ENCODE data around the gene SNAPC2.

Gene SNAPC2

DNA sequence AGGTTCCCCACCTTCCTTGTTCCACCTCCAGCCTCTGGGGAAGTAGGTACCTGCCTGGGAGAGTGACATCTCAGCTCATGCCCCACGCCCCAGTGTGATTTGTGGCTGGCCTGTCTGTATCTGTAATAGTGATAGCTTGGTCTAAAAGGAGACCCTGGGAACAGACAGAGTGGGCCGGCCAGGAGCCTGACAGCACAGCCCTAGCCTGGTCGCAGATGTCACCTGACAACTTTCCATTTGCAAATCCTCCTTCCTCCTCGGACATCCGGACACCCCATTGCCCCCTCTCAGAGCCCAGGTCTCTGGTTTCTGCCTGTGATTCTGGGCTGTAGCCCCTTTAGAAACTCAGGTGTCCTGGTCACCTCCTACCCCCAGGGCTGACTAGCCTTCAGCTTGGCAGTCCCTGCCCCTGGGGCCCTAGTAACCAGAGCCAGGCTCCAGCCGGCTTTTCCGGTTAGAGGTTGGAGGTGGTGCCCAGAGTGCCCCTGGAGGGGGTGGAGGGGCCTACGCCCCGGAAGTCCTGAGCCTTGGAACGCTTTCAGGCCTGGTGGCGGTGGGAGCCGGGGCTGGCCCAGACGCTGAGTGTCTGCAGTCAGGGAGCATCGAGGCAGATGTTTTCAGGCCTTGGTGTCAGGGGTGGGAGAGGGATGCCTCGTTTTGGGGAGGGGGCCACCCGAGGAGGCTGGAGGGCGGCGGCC, 25.4 kb upstream of the SNAPC2 start:
- Histone ChIP-seq H3K27ac (ENCODE audit: low read depth, low read length) (no peak overlapping the region), H3K4me1 (ENCODE audit: insufficient read depth, low read length) (no peaks in the 10 kb centered on the region), H3K4me3 (ENCODE audit: low read length) (no peak overlapping the region), H3K9ac (ENCODE audit: low read depth, low read length) (no peak overlapping the region), H3K36me3 (ENCODE audit: insufficient read depth, low read length) (no peaks in the 10 kb centered on the region), H3K9me3 (ENCODE audit: insufficient read depth, low read depth, low read length) (no peaks in the 10 kb centered on the region), H3K27me3 (ENCODE audit: insufficient read depth, low read length) (peaks cover 1% of the 10 kb centered on the region; the same call in 1 of the 2 replicates)
- WGBS = 77% methylated on average over 18 of the region's 18 CpGs

DNA sequence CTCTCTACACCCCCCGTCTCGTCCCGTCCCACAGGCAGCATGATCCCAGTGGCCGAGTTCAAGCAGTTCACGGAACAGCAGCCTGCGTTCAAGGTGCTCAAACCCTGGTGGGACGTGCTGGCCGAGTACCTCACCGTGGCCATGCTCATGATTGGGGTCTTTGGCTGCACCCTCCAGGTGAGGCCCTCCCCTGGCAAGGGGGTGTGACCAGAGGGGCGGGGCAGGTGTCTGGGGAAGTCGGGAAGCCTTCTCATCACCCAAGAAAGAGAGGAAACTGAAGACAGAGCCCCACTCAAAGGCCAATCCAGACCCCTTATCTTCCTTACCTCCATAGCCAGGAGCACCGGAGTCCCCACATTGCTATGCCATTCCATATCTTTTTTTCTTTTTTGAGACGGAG, 24.6 kb upstream of the SNAPC2 start:
- Histone ChIP-seq H3K4me1 (ENCODE audit: insufficient read depth, low read length) (no peaks in the 10 kb centered on the region), H3K9me3 (ENCODE audit: insufficient read depth, low read depth, low read length) (no peaks in the 10 kb centered on the region), H3K36me3 (ENCODE audit: insufficient read depth, low read length) (no peaks in the 10 kb centered on the region), H3K27ac (ENCODE audit: low read depth, low read length) (no peak overlapping the region), H3K27me3 (ENCODE audit: insufficient read depth, low read length) (no peaks in the 10 kb centered on the region; the same call in 1 of the 2 replicates), H3K9ac (ENCODE audit: low read depth, low read length) (no peak overlapping the region), H3K4me3 (ENCODE audit: low read length) (no peak overlapping the region)
- 93% methylated on average over 13 of the region's 13 CpGs for WGBS

DNA sequence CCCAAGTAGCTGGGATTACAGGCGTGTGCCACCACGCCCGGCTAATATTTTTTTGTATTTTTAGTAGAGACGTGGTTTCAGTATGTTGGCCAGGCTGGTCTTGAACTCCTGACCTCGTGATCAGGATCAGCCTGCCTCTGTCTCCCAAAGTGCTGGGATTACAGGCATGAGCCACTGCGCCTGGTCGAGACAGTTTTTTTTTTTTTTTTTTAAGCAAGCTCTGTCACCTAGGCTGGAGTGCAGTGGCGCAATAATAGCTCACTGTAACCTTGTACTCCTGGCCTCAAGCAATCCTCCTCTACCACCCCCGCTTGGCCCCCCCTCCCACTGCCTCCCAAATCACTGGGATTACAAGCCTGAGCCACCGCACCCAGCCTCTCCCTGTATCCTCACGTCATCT, 22.8 kb upstream of the SNAPC2 start:
- no peak overlapping the region for H3K27ac ChIP-seq (ENCODE audit: low read depth, low read length)
- no peaks in the 10 kb centered on the region for H3K9me3 ChIP-seq (ENCODE audit: insufficient read depth, low read depth, low read length)
- no peaks in the 10 kb centered on the region for H3K36me3 ChIP-seq (ENCODE audit: insufficient read depth, low read length)
- WGBS = 93% methylated on average over 11 of the region's 11 CpGs
- H3K4me1 ChIP-seq (ENCODE audit: insufficient read depth, low read length) = no peaks in the 10 kb centered on the region
- no peak overlapping the region for H3K9ac ChIP-seq (ENCODE audit: low read depth, low read length)
- no peaks in the 10 kb centered on the region for H3K27me3 ChIP-seq (ENCODE audit: insufficient read depth, low read length)
- H3K4me3 ChIP-seq (ENCODE audit: low read length) = no peak overlapping the region

DNA sequence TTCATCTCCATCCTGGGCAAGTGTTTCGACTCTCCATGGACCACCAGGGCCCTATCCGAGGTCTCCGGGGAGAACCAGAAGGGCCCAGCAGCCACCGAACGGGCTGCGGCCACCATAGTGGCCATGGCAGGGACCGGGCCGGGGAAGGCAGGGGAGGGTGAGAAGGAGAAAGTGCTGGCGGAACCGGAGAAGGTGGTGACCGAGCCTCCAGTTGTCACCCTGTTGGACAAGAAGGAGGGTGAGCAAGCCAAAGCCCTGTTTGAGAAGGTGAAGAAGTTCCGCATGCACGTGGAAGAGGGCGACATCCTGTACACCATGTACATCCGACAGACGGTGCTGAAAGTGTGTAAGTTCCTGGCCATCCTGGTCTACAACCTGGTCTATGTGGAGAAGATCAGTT, 21.2 kb upstream of the SNAPC2 start:
- Histone ChIP-seq H3K9me3 (ENCODE audit: insufficient read depth, low read depth, low read length) (no peaks in the 10 kb centered on the region), H3K27me3 (ENCODE audit: insufficient read depth, low read length) (no peaks in the 10 kb centered on the region), H3K4me1 (ENCODE audit: insufficient read depth, low read length) (peaks cover 4% of the 10 kb centered on the region; the same call in 1 of the 2 replicates), H3K27ac (ENCODE audit: low read depth, low read length) (no peak overlapping the region), H3K4me3 (ENCODE audit: low read length) (no peak overlapping the region), H3K36me3 (ENCODE audit: insufficient read depth, low read length) (no peaks in the 10 kb centered on the region), H3K9ac (ENCODE audit: low read depth, low read length) (no peak overlapping the region)
- WGBS = 96% methylated on average over 16 of the region's 16 CpGs

GRCh38 chr19:7899751-7900378, 20.3 kb upstream of the SNAPC2 start:
- Histone ChIP-seq H3K9me3 (ENCODE audit: insufficient read depth, low read depth, low read length) (no peaks in the 10 kb centered on the region), H3K9ac (ENCODE audit: low read depth, low read length) (no peak overlapping the region), H3K4me3 (ENCODE audit: low read length) (no peak overlapping the region), H3K27me3 (ENCODE audit: insufficient read depth, low read length) (no peaks in the 10 kb centered on the region), H3K27ac (ENCODE audit: low read depth, low read length) (no peak overlapping the region), H3K36me3 (ENCODE audit: insufficient read depth, low read length) (no peaks in the 10 kb centered on the region), H3K4me1 (ENCODE audit: insufficient read depth, low read length) (peaks cover 4% of the 10 kb centered on the region; the same call in 1 of the 2 replicates)
- WGBS = 94% methylated on average over 34 of the region's 34 CpGs

DNA sequence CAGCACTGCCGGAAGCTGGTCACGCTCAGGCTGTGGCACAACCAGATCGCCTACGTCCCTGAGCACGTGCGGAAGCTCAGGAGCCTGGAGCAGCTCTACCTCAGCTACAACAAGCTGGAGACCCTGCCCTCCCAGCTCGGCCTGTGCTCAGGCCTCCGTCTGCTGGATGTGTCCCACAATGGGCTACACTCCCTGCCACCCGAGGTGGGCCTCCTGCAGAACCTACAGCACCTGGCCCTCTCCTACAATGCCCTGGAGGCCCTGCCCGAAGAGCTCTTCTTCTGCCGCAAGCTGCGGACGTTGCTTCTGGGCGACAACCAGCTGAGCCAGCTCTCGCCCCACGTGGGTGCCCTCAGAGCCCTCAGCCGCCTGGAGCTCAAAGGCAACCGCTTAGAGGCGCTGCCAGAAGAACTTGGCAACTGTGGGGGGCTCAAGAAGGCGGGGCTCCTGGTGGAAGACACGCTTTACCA, 19.7 kb upstream of the SNAPC2 start:
- Histone ChIP-seq H3K9me3 (ENCODE audit: insufficient read depth, low read depth, low read length) (no peaks in the 10 kb centered on the region), H3K4me1 (ENCODE audit: insufficient read depth, low read length) (peaks cover 4% of the 10 kb centered on the region; the same call in 1 of the 2 replicates), H3K9ac (ENCODE audit: low read depth, low read length) (no peak overlapping the region), H3K27me3 (ENCODE audit: insufficient read depth, low read length) (no peaks in the 10 kb centered on the region), H3K4me3 (ENCODE audit: low read length) (no peak overlapping the region), H3K36me3 (ENCODE audit: insufficient read depth, low read length) (no peaks in the 10 kb centered on the region), H3K27ac (ENCODE audit: low read depth, low read length) (no peak overlapping the region)
- 90% methylated on average over 21 of the region's 21 CpGs for WGBS

DNA sequence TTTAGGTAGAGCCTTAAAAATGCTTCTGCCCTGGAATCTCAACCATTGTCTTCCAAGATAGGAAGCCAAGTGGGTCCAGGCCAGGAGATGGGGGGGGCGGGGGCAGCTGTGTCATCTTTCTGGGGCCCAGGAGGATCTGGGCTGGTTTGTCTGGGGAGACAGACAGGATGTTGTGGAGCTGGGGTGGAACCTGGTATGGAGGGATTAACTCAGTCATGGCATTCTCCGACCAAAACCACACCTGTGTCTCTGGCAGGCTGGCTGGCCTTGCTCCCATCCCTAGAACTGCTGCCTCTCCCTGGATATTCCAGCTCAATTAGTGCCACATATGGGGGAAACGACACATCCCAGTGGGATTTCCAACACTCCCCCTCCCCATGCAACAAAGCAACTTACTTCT, 19.2 kb upstream of the SNAPC2 start:
- no peak overlapping the region for H3K27ac ChIP-seq (ENCODE audit: low read depth, low read length)
- H3K4me1 ChIP-seq (ENCODE audit: insufficient read depth, low read length) = peaks cover 4% of the 10 kb centered on the region; the same call in 1 of the 2 replicates
- no peaks in the 10 kb centered on the region for H3K27me3 ChIP-seq (ENCODE audit: insufficient read depth, low read length)
- peaks cover under 1% of the 10 kb centered on the region; the same call in 1 of the 2 replicates for H3K36me3 ChIP-seq (ENCODE audit: insufficient read depth, low read length)
- H3K9ac ChIP-seq (ENCODE audit: low read depth, low read length) = no peak overlapping the region
- H3K4me3 ChIP-seq (ENCODE audit: low read length) = no peak overlapping the region
- 89% methylated on average over 3 of the region's 3 CpGs for WGBS
- H3K9me3 ChIP-seq (ENCODE audit: insufficient read depth, low read depth, low read length) = no peaks in the 10 kb centered on the region

GRCh38 chr19:7901337-7901736, 18.8 kb upstream of the SNAPC2 start:
- Histone ChIP-seq H3K9ac (ENCODE audit: low read depth, low read length) (no peak overlapping the region), H3K4me3 (ENCODE audit: low read length) (no peak overlapping the region), H3K9me3 (ENCODE audit: insufficient read depth, low read depth, low read length) (no peaks in the 10 kb centered on the region), H3K27ac (ENCODE audit: low read depth, low read length) (no peak overlapping the region), H3K27me3 (ENCODE audit: insufficient read depth, low read length) (no peaks in the 10 kb centered on the region), H3K4me1 (ENCODE audit: insufficient read depth, low read length) (peaks cover 4% of the 10 kb centered on the region; the same call in 1 of the 2 replicates), H3K36me3 (ENCODE audit: insufficient read depth, low read length) (peaks cover 4% of the 10 kb centered on the region; the same call in 1 of the 2 replicates)
- 88% methylated on average over 6 of the region's 7 CpGs for WGBS

DNA sequence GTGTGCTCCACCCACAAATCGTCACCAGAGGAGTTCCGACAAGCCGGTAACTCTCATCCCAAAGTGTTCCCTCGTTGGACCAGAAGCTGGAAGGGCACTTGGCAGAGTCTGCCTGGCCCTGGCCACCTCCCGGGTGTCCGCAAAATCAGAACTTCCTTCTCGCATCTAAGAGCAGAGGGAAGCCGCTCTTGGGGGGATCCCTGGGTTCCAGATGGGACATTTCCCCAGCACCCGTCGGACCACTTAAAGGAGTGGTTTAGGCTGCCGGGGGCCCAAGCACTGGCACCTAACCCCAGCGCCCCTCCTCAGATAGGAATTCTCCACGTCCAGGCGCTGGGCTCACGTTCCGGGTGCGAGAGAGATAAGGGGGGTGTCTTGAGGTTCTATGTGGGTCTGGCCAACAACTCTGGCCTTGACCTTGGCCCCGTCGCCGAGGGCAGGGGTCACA, 17.3 kb upstream of the SNAPC2 start:
- 53% methylated on average over 20 of the region's 20 CpGs for WGBS
- Histone ChIP-seq H3K4me1 (ENCODE audit: insufficient read depth, low read length) (peaks cover 4% of the 10 kb centered on the region; the same call in 1 of the 2 replicates), H3K9me3 (ENCODE audit: insufficient read depth, low read depth, low read length) (no peaks in the 10 kb centered on the region), H3K4me3 (ENCODE audit: low read length) (peak overlapping the region; percentile 72), H3K9ac (ENCODE audit: low read depth, low read length) (peak overlapping the region; percentile 88), H3K27me3 (ENCODE audit: insufficient read depth, low read length) (no peaks in the 10 kb centered on the region), H3K36me3 (ENCODE audit: insufficient read depth, low read length) (peaks cover 6% of the 10 kb centered on the region; the same call in 1 of the 2 replicates), H3K27ac (ENCODE audit: low read depth, low read length) (peak overlapping the region; percentile 88)

DNA sequence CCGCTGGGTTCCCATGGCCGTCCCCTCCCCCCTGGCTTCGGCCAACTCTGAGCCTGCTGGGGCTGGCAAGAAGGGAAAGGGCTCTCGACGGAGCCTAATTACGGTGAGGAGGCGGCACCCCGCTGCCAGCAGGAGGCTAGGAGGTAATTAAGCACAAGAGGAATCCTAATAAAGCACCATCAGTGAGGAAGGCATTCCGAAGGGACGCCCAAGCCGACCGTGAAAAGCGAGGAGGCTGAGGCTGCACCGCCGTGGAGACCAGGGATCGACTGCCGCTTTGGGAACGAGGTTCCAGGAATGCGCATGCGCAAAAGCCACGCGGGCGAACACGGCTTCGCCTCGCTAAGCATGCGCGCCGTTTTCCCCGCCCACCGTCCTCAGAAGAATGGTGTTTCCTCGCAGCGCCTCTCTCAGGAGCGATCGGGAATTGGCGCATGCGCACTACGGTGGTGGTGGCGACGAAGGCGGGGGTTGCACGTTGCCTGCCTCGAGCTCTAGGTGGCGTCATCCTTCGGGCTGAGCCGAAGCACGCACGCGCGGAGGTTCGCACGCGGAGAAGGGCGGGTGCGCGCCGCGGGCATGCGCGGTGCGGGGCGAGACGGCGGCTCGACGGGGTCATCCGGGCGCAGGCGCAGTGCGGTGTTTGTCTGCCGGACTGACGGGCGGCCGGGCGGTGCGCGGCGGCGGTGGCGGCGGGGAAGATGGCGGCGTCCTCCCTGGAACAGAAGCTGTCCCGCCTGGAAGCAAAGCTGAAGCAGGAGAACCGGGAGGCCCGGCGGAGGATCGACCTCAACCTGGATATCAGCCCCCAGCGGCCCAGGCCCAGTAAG, 16.7 kb upstream of the SNAPC2 start, which contains the start of gene MAP2K7:
TSS of gene MAP2K7 (plus strand) at position 634 of the 830 bp plus-strand sequence. CDS start at position 702, 68 bp downstream.
- WGBS = under 1% methylated on average over 89 of the region's 89 CpGs
- Histone ChIP-seq H3K9me3 (ENCODE audit: insufficient read depth, low read depth, low read length) (no peaks in the 10 kb centered on the region), H3K36me3 (ENCODE audit: insufficient read depth, low read length) (peaks cover 6% of the 10 kb centered on the region; the same call in 1 of the 2 replicates), H3K9ac (ENCODE audit: low read depth, low read length) (peak within 1 kb of the TSS; percentile 88), H3K27me3 (ENCODE audit: insufficient read depth, low read length) (no peaks in the 10 kb centered on the region), H3K4me3 (ENCODE audit: low read length) (peak within 1 kb of the TSS; percentile 92), H3K27ac (ENCODE audit: low read depth, low read length) (peak within 1 kb of the TSS; percentile 88), H3K4me1 (ENCODE audit: insufficient read depth, low read length) (peaks cover 4% of the 10 kb centered on the region; the same call in 1 of the 2 replicates)
